ENCODE results near the gene CFAP97. TPM values are rescaled to one million over a fixed set of nuclear protein-coding genes. Genes with fewer than 3 reads are reported as not detected.

CFAP97 gene
- total and polyA plus RNA-seq, 9 of the 15 experiments (the other 6 are each of a cell fraction or from before 2014, with no cell fraction given): 17.3 to 57.8 (median 44.4) TPM

- TF ChIP-seq ETV5 (CRISPR knock-in tag; IDR thresholded peaks at IDR 0.05; ENCODE audit: low read depth): peak; percentile 81
- no peak for TF ChIP-seq RB1 (IDR thresholded peaks at IDR 0.05; ENCODE audit: low read depth)
- TF ChIP-seq TFAM (CRISPR knock-in tag; conservative IDR thresholded peaks at IDR 0.05): no peak
- no peak for TF ChIP-seq MECOM (CRISPR knock-in tag; IDR thresholded peaks at IDR 0.05)
- TF ChIP-seq GATAD2A (IDR thresholded peaks at IDR 0.05): no peak
- no peak for TF ChIP-seq CTCF (IDR thresholded peaks at IDR 0.05 in 2 of 3, conservative IDR thresholded peaks at IDR 0.05 in 1 of 3; ENCODE audit: insufficient read depth in 2 of 3, low read depth in 1 of 3, low read length in 3 of 3)
- TF ChIP-seq GATA2 (CRISPR knock-in tag; IDR thresholded peaks at IDR 0.05): peak; percentile 74
- TF ChIP-seq SLC30A9 (CRISPR knock-in tag; IDR thresholded peaks at IDR 0.05): no peak
- no peak for TF ChIP-seq TARDBP (IDR thresholded peaks at IDR 0.05)
- no peak for TF ChIP-seq RFX7 (CRISPR knock-in tag; IDR thresholded peaks at IDR 0.05)
- no peak for TF ChIP-seq PPARD (CRISPR knock-in tag; IDR thresholded peaks at IDR 0.05)
- TF ChIP-seq ZNF431 (CRISPR knock-in tag; IDR thresholded peaks at IDR 0.05): no peak
- no peak for TF ChIP-seq ARID3B (CRISPR knock-in tag; IDR thresholded peaks at IDR 0.05; ENCODE audit: borderline replicate concordance)
- peak; percentile 74; the same call in 1 of the 2 replicates for TF ChIP-seq HDAC2 (IDR thresholded peaks at IDR 0.05)
- TF ChIP-seq MBD1 (CRISPR knock-in tag; IDR thresholded peaks at IDR 0.05): no peak
- TF ChIP-seq KAT2B (IDR thresholded peaks at IDR 0.05; ENCODE audit: low read depth, low read length): no peak
- TF ChIP-seq KLF16 (IDR thresholded peaks at IDR 0.05): 0 out of 2 replicates have a peak, but pooled peaks have one; percentile 5
- TF ChIP-seq HLTF (IDR thresholded peaks at IDR 0.05): no peak
- no peak for TF ChIP-seq SREBF1 (IDR thresholded peaks at IDR 0.05; ENCODE audit: borderline replicate concordance, low read depth, low read length)
- 0 out of 2 replicates have a peak, but pooled peaks have one; percentile 47 for TF ChIP-seq ATF7 (IDR thresholded peaks at IDR 0.05)
- peak; percentile 6; the same call in 1 of the 2 replicates for TF ChIP-seq ATF3 (IDR thresholded peaks at IDR 0.05)
- TF ChIP-seq ATF3 (CRISPR knock-in tag; conservative IDR thresholded peaks at IDR 0.05): no peak
- TF ChIP-seq FIP1L1 (IDR thresholded peaks at IDR 0.05; ENCODE audit: low read depth, low read length, poor library complexity, severe bottlenecking): no peak
- TF ChIP-seq PHF21A (IDR thresholded peaks at IDR 0.05; ENCODE audit: borderline replicate concordance, low read depth): peak; percentile 74; the same call in 1 of the 2 replicates
These were observed 1.5 kb downstream of the CFAP97 start (continued) for GRCh38 chr4:185201977-185202962.
